SK-MEL-5 (cell line): Measurements from ENCODE around the gene NTMT1. TPM values are rescaled to one million over a fixed set of nuclear protein-coding genes. Genes with fewer than 3 reads are reported as not detected.
"Not testable (repeated sequence)": the region's sequence is repeated elsewhere in the genome, so short reads cannot be mapped to it uniquely, and the experiment has no call there.

ENCODE experiments used
- DNase-seq: peaks from one replicate; pipeline ENCODE4 v3.0.0-alpha.2; 2016; ENCODE audit warnings: low read depth, low spot score
- in situ Hi-C: cut with HindIII; loops from 2 replicates; pipeline ENCODE4 v1.10.0; 2016; ENCODE audit warnings: low sequenced_read_pairs, high pct_unique_total_duplicates, low pct_unique_long_range_greater_than_20kb
- total RNA-seq: library from RNA; depleted of rRNA; stranded (reverse); fragments of >200 nt; shearing (Covaris generic); gene quantifications from 2 replicates; pipeline ENCODE4 v1.2.3, GENCODE V29; 2014

Gene NTMT1
- total RNA-seq, 1 experiment from 2014 or later, result 35.7 TPM

GRCh38 chr9:129627556-129628440 lies 1.8 kb downstream of the NTMT1 start:
- in situ Hi-C loops, result no loop called here
- DNase-seq, result no peak

GRCh38 chr9:129628709-129629108 lies 2.7 kb downstream of the NTMT1 start:
- DNase-seq, result no peak
- in situ Hi-C loops, result no loop called here

- in situ Hi-C loops, result no loop called here
- DNase-seq, result no peak
Measured at GRCh38 chr9:129629251-129629820, 3.4 kb downstream of the NTMT1 start.

- in situ Hi-C loops, result loop anchor here (10.0 kb wide), 1 partner anchor 496 kb away; no protein-coding TSS in a partner anchor
- no peak for DNase-seq
Measured at GRCh38 chr9:129630967-129631673, 5.2 kb downstream of the NTMT1 start.

- in situ Hi-C loops, result loop anchor here (10.0 kb wide), 1 partner anchor 497 kb away; no protein-coding TSS in a partner anchor
- DNase-seq, result no peak
Measured at GRCh38 chr9:129631674-129632129, 5.7 kb downstream of the NTMT1 start.

- no peak for DNase-seq
- in situ Hi-C loops, result loop anchor here (10.0 kb wide), 1 partner anchor 498 kb away; no protein-coding TSS in a partner anchor
Measured at GRCh38 chr9:129632460-129632859, 6.5 kb downstream of the NTMT1 start.

- no peak for DNase-seq
- in situ Hi-C loops, result loop anchor here (10.0 kb wide), 1 partner anchor 498 kb away; no protein-coding TSS in a partner anchor
Measured at GRCh38 chr9:129633207-129633606, 7.2 kb downstream of the NTMT1 start.

- no peak for DNase-seq
- in situ Hi-C loops, result loop anchor here (10.0 kb wide), 1 partner anchor 499 kb away; no protein-coding TSS in a partner anchor
Measured at GRCh38 chr9:129633848-129634247, 7.9 kb downstream of the NTMT1 start.

- in situ Hi-C loops, result loop anchor here (10.0 kb wide), 1 partner anchor 501 kb away; no protein-coding TSS in a partner anchor
- DNase-seq, result no peak
Measured at GRCh38 chr9:129635099-129636065, 9.4 kb downstream of the NTMT1 start.

- not testable (repeated sequence) for DNase-seq
- in situ Hi-C loops, result loop anchor here (10.0 kb wide), 1 partner anchor 502 kb away; no protein-coding TSS in a partner anchor
Measured at GRCh38 chr9:129636343-129636742, 10.4 kb downstream of the NTMT1 start.

- DNase-seq, result no peak
- in situ Hi-C loops, result loop anchor here (10.0 kb wide), 1 partner anchor 502 kb away; no protein-coding TSS in a partner anchor
Measured at GRCh38 chr9:129637102-129637501, 11.1 kb downstream of the NTMT1 start.

- DNase-seq, result no peak
- in situ Hi-C loops, result loop anchor here (10.0 kb wide), 1 partner anchor 503 kb away; no protein-coding TSS in a partner anchor
Measured at GRCh38 chr9:129637673-129638439, 11.9 kb downstream of the NTMT1 start.

- no peak for DNase-seq
- in situ Hi-C loops, result loop anchor here (10.0 kb wide), 1 partner anchor 504 kb away; no protein-coding TSS in a partner anchor
Measured at GRCh38 chr9:129639034-129639630, 13.2 kb downstream of the NTMT1 start.

- in situ Hi-C loops, result loop anchor here (10.0 kb wide), 1 partner anchor 505 kb away; no protein-coding TSS in a partner anchor
- no peak for DNase-seq
Measured at GRCh38 chr9:129639756-129640085, 13.8 kb downstream of the NTMT1 start.

- peak; percentile 56 for DNase-seq
- in situ Hi-C loops, result no loop called here
Measured at GRCh38 chr9:129640086-129640870, 14.3 kb downstream of the NTMT1 start.
